RWPE1 (cell line): ENCODE results near the gene ZNF214.

Experiments used
- CTCF ChIA-PET: fragments of 350-600 bp; sonication (Branson Sonifier 250); formaldehyde crosslinking; extraction: SDS; loops from one replicate; lab custom pipeline; 2021; lab: Yijun Ruan, JAX
- POLR2A ChIA-PET: fragments of 400-600 bp; formaldehyde crosslinking; extraction: SDS; loops from one replicate; lab custom pipeline; 2020; ENCODE audit warnings: antibody characterized with exemption; ENCODE audit not compliant: low non-redundant PET; lab: Yijun Ruan, JAX
- DNase-seq: peaks from one replicate; pipeline ENCODE4 v3.0.0; 2012; ENCODE audit warnings: low spot score
- H3K27ac ChIP-seq: fragments of 450-650 bp; 2 replicates; pipeline ENCODE4 v1.5.1; 2017
- CTCF ChIP-seq: fragments of 450-650 bp; conservative IDR thresholded peaks from 2 replicates; pipeline ENCODE4 v1.5.1; 2017; ENCODE audit warnings: low read depth, mild to moderate bottlenecking

Gene ZNF214

GRCh38 chr11:6995703-6996102, 24.4 kb downstream of the ZNF214 start:
- ChIA-PET POLR2A (no interaction called here), CTCF (no interaction called here)
- TF ChIP-seq CTCF, result no peak
- H3K27ac ChIP-seq, result no peak overlapping the region
- no peak for DNase-seq

- DNase-seq, result peak; percentile 5
- ChIA-PET CTCF (interaction anchor here (0.8 to 1.4 kb wide), 2 partner anchors 24 to 112 kb away, joined by 3 to 4 read pairs; no protein-coding TSS in a partner anchor), POLR2A (no interaction called here)
- no peak overlapping the region for H3K27ac ChIP-seq
- no peak for TF ChIP-seq CTCF
These were observed 27.4 kb downstream of the ZNF214 start for GRCh38 chr11:6992457-6993417.

- ChIA-PET POLR2A (no interaction called here), CTCF (interaction anchor here (1.4 kb wide), 1 partner anchor 23 kb away, joined by 4 read pairs; no protein-coding TSS in a partner anchor)
- no peak overlapping the region for H3K27ac ChIP-seq
- no peak for TF ChIP-seq CTCF
- DNase-seq, result no peak
These were observed 28.1 kb downstream of the ZNF214 start for GRCh38 chr11:6992026-6992425.

DNA sequence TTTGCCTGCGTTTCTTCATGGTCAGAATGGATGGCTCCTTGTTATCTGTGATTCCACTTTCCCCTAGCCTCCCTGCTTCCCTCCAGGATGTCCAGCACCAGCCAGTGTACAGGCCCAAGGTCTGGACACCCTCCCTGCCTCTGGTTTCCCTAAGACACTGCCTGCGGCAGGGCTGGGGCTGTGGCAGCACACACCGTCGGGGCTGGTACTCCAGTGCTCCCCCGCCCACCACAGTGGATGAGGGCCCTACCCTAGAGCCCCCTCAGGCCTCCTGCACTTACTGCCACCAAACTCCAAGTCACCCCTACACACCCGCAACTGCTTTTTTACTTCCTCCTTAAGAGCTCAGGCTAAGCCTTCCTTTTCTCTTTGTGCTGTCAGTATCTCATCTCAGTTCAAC, 28.9 kb downstream of the ZNF214 start:
- TF ChIP-seq CTCF, result no peak
- ChIA-PET CTCF (no interaction called here), POLR2A (no interaction called here)
- DNase-seq, result no peak
- H3K27ac ChIP-seq, result no peak overlapping the region

DNA sequence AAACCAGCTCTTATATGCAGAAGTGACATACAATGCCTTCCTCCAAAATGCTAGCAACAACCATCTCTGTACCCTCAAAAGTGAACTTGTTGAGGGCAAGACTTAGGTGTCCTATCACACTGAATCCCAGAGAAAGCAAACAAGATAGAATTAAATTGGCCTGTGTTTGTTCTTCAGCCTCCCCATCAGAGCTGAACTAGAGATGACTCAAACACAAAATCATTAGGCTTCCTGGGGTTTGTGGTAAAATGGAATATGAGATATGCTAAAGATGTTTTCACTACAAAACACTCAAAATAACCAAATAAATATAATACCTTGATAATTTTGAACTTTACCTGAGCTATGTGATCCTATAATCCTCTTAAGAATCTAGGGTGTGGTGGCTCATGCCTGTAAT, 31.6 kb downstream of the ZNF214 start:
- no peak for TF ChIP-seq CTCF
- CTCF ChIA-PET, result no interaction called here
- no peak overlapping the region for H3K27ac ChIP-seq
- no peak for DNase-seq
- POLR2A ChIA-PET, result no interaction called here

DNA sequence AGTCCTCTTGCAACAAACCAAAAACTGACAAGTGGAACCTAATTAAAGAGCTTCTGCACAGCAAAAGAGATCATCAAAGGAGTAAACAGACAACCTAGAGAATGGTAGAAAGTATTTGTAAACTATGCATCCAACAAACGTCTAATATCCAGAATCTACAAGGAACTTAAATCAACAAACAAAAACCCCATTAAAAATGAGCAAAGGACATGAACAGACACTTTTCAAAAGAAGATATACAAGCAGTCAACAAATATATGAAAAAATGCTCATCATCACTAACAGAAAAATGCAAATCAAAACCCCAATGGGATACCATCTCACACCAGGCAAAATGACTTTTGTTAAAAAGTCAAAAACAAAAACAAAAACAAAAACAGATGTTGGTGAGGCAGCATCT, 33.7 kb downstream of the ZNF214 start:
- ChIA-PET CTCF (no interaction called here), POLR2A (no interaction called here)
- DNase-seq, result no peak
- H3K27ac ChIP-seq, result no peak overlapping the region
- TF ChIP-seq CTCF, result no peak
